Measurements from ENCODE around the gene PNLIPRP2.

PNLIPRP2 gene

DNA sequence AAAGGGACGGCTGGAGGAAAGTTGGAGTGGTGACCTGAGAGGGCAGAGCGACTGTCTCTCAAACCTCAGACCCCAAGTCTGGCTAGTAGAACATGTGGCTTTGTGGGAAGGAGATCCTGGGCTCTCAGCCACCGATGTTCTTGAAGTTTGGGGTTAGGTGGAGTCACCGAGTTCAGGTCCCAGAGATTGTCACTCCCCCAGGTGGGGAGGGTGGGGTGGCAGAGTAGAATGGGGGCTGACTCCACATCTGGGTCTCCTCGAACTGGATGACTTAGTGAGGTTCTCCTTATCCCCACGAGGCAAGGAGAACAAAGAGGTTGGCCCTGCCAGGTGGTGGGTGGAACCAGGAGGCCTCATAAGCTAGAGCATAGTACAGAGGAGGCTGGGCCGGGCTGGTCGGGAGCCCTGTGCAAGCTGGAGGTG lies 14.7 kb upstream of the PNLIPRP2 start:
- Mint-ChIP-seq H3K4me1 (no peaks in the 10 kb centered on the region), H3K4me3 (no peak overlapping the region), H3K36me3 (no peaks in the 10 kb centered on the region), H3K27ac (no peak overlapping the region), H3K9me3 (peaks cover 1 to 5% of the 10 kb centered on the region in 2 donors), H3K27me3 (peaks cover 27 to 32% of the 10 kb centered on the region in 2 donors)
- no peak for DNase-seq
- ATAC-seq (replicated peaks), result no peak

- ATAC-seq (replicated peaks), result no peak
- no peak for DNase-seq
- Mint-ChIP-seq H3K27ac (no peak overlapping the region), H3K27me3 (peaks cover 27 to 32% of the 10 kb centered on the region in 2 donors), H3K9me3 (peaks cover 1 to 5% of the 10 kb centered on the region in 2 donors), H3K36me3 (no peaks in the 10 kb centered on the region), H3K4me1 (no peaks in the 10 kb centered on the region), H3K4me3 (no peak overlapping the region)
Observed at GRCh38 chr10:116607336-116607735, 13.4 kb upstream of the PNLIPRP2 start.

DNA sequence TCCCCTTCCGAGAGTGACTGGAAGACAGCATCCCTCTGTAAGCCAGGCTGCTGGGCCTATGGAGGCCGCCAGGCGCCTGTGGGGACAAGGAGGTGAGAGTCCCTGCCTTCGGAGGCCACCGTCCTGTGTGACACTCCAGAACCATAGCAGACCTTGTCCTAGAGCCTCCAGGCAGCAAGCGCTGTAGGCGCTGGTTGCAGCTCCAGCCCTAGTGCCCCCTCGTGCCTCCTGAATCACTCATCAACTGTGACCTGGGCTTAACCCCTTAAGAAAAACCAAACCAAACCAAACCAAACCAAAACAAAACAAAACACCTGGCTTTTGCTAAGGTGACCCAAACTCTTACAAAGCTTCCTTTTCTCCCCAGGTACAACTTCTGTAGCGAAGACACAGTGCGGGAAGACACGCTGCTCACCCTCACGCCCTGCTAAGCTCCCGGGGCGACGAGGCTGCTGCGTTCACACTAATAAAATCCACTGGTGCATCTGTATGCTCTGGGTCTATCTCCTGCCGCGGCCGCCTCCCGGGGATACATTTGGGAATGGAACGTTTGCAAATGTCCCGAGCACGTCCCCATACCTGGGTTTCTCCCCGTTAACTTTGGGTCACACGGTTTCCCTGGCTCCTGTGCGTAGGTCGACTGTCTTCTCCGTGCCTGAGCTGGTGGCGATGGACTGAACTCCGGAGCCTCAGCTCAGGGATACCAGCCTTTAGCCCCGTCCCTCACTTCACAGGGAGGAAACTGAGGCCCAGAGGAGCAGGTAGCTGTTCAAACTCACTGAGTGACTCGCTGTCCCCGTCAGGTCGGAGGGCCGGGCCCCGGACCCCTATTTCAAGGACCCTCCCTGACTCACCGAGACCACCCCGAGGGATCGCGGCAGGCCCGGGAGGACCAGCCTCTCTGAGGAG lies 11.8 kb upstream of the PNLIPRP2 start:
- Mint-ChIP-seq H3K4me3 (no peak overlapping the region), H3K4me1 (no peaks in the 10 kb centered on the region), H3K36me3 (no peaks in the 10 kb centered on the region), H3K27ac (no peak overlapping the region), H3K27me3 (peaks cover 27 to 32% of the 10 kb centered on the region in 2 donors), H3K9me3 (peaks cover 5% of the 10 kb centered on the region in 2 donors)
- ATAC-seq (replicated peaks) (no peak), DNase-seq (no peak)

DNA sequence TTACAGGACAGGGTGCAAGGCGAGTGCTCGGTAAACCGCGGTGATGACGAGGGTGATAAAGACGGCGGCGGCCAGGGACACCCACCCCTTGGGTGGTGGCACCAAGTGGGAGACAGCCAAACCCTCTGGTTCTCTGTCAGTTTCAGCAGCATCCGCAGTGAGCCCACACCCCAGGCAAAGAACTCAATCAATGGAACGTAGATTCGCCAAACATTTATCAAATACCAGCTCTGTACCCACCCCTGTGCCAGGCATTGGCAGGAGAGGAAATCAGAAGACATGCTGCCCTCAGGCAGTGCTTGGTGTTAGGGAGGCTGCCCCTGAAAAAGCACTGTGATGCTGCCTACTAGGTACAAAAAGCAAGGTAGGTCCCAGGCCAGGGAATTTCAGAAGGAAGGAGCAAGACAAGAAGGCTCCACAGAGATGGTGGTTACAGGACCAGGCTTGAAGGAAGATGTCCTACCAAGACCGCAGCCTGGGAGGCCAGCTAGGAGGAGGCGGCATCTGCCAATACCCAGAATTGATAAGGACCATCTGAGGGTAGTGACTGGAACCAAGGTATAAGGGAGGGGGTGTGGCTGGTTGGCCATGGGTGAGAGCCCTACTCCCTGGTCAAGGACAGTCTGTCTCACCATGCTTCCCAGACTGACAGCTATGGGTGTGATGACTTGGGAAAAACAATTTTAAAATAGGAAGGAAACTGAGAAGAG lies 10.2 kb upstream of the PNLIPRP2 start:
- no peak overlapping the region for H3K4me3 Mint-ChIP-seq
- peaks cover 5% of the 10 kb centered on the region in 2 donors for H3K9me3 Mint-ChIP-seq
- H3K27ac Mint-ChIP-seq, result no peak overlapping the region
- no peaks in the 10 kb centered on the region for H3K36me3 Mint-ChIP-seq
- H3K27me3 Mint-ChIP-seq, result peaks cover 24 to 31% of the 10 kb centered on the region in 2 donors
- DNase-seq, result no peak
- no peak for ATAC-seq (replicated peaks)
- H3K4me1 Mint-ChIP-seq, result no peaks in the 10 kb centered on the region

DNA sequence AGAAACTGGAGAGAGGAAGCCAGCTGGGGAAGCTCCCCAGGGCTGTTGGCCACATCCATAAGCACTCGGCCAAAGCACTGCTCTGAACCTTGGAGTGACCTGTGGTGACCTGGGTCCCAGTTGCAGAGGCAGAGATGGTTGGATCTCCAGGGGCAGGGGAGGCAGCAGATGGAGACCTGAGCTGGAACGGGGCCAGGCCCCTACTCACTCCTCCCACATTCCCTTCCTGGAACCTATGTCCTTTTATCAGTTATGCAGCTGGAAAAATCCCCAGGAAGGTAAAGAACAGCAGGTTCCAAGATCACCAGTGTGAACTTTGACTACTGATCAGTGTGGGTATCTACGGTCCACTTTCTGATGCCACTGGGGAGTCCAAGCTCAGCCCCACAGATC lies 9.6 kb upstream of the PNLIPRP2 start:
- no peak for ATAC-seq (replicated peaks)
- H3K27me3 Mint-ChIP-seq, result peaks cover 19 to 26% of the 10 kb centered on the region in 2 donors

DNA sequence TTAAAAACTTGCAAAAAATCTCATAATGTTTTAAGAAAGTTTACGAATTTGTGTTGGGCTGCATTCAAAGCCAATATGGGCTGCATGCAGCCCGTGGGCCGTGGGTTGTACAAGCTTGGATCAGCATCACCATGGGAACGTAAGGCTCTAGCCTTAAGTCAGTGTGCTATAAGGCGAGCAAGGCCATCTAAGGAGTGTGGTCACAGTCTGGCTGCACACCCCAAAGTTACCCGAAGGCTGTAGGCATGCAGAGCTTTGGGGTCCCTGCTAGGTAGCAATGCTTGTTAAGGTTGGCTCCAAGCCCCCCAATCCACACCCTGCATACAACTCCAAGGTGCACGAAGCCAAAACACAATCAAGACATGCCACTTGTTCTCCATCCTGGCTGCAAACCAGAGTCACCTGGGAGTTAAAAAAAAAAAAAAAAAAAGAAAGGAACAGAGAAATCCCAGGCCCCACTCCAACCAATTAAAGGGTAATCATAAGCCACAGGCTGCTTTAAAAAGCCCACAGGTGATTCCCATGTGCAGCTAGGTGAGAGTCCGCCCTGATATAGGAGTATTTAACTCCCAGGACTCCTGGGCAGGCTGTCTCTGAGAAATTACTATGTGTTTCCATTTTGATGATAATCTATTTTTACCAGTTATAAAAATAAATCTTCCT lies 8.5 kb upstream of the PNLIPRP2 start:
- DNase-seq (no peak), ATAC-seq (replicated peaks) (no peak)
- peaks cover 19 to 23% of the 10 kb centered on the region in 2 donors for H3K27me3 Mint-ChIP-seq
- no peaks in the 10 kb centered on the region for H3K36me3 Mint-ChIP-seq
- no peak overlapping the region for H3K4me3 Mint-ChIP-seq
- no peaks in the 10 kb centered on the region for H3K4me1 Mint-ChIP-seq
- peaks cover 5% of the 10 kb centered on the region in 2 donors for H3K9me3 Mint-ChIP-seq
- no peak overlapping the region for H3K27ac Mint-ChIP-seq

More for the DNA sequence above, 9.6 kb upstream of the PNLIPRP2 start:
- Mint-ChIP-seq H3K9me3 (peaks cover 5% of the 10 kb centered on the region in 2 donors), H3K4me3 (no peak overlapping the region), H3K4me1 (no peaks in the 10 kb centered on the region), H3K36me3 (no peaks in the 10 kb centered on the region), H3K27ac (no peak overlapping the region)
- no peak for DNase-seq

GRCh38 chr10:116613471-116613870 lies 7.3 kb upstream of the PNLIPRP2 start:
- no peak for DNase-seq
- Mint-ChIP-seq H3K4me3 (no peak overlapping the region), H3K27ac (no peak overlapping the region), H3K4me1 (no peaks in the 10 kb centered on the region), H3K27me3 (peaks cover 16 to 19% of the 10 kb centered on the region in 2 donors), H3K9me3 (peaks cover 5 to 9% of the 10 kb centered on the region in 2 donors), H3K36me3 (no peaks in the 10 kb centered on the region)
- ATAC-seq (replicated peaks), result no peak

DNA sequence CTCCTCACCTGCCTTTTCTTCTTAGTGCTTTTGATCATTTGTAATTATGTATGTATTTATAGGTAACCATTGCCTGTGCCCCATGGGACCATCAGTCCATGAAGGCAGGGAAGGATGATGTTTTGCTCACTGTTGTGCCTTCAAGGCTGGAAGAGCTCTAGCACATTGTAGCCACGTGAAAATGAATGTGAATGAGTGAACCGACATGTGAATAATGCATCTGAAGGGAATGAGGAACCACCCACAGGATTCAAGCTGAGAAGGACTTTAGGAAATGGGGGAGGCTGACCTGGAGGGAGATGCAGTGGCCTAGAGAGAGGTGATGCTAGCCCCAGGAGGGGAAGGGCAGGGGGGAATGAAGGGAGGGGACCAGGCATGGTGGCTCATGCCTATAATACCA lies 6.0 kb upstream of the PNLIPRP2 start:
- H3K4me3 Mint-ChIP-seq, result no peak overlapping the region
- no peaks in the 10 kb centered on the region for H3K4me1 Mint-ChIP-seq
- peaks cover 6 to 10% of the 10 kb centered on the region in 2 donors for H3K27me3 Mint-ChIP-seq
- H3K36me3 Mint-ChIP-seq, result no peaks in the 10 kb centered on the region
- DNase-seq (no peak), ATAC-seq (replicated peaks) (no peak)
- peaks cover 5 to 9% of the 10 kb centered on the region in 2 donors for H3K9me3 Mint-ChIP-seq
- no peak overlapping the region for H3K27ac Mint-ChIP-seq

DNA sequence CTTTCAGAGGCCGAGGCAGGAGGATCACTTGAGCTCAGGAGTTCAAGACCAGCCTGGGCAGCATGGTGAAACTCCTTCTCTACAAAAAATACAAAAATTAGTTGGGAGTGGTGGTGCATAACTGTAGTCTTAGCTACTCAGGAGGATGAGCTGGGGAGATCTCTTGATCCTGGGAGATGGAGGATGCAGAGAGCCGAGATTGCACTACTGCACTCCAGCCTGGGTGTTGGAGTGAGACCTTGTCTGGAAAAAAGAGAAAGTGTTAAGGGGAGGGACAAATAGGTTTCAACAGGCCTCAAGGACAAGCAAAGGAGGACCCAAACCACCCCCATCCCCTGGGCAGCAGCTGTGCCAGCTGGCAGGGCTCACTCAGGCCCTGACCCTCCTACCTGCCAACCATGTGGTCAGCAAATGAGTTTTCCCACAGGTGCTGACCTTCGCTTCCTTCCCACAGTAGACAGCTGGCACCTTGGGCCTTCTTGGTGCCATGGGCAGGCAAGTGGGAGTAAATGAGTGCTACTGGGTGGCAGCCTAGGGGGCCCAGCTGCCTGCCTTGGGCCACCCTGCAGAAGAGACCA lies 5.5 kb upstream of the PNLIPRP2 start:
- Mint-ChIP-seq H3K4me3 (no peak overlapping the region), H3K27me3 (peaks cover 1 to 6% of the 10 kb centered on the region in 2 donors), H3K4me1 (no peaks in the 10 kb centered on the region), H3K36me3 (no peaks in the 10 kb centered on the region), H3K27ac (no peak overlapping the region), H3K9me3 (peaks cover 4 to 5% of the 10 kb centered on the region in 2 donors)
- no peak for ATAC-seq (replicated peaks)
- DNase-seq, result no peak

DNA sequence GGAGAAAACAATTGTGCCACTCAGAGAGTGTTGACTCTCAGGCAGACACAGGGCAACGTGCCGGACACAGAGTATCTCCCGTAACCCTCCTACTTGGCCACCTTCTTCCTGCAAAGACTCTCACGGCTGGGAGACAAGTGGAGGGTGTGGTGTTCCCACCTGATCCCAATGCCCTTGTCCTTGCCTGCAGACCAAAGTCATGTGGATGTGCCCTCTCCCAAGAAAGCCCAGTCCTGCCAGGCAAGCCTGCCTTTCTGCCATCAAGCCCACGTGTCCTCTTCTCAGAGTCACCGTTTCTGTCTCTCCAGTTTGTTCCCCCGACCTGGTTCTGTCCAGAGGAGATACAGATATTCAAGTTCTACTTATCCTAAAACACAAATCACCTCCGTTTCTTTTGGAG lies 723 bp downstream of the PNLIPRP2 start:
- H3K27me3 Mint-ChIP-seq, result peaks cover 12 to 13% of the 10 kb centered on the region in 2 donors
- no peak overlapping the region for H3K27ac Mint-ChIP-seq
- DNase-seq (no peak), ATAC-seq (replicated peaks) (no peak)
- no peaks in the 10 kb centered on the region for H3K36me3 Mint-ChIP-seq
- H3K9me3 Mint-ChIP-seq, result peaks cover 0 to 4% of the 10 kb centered on the region in 2 donors
- no peaks in the 10 kb centered on the region for H3K4me1 Mint-ChIP-seq
- no peak overlapping the region for H3K4me3 Mint-ChIP-seq

- Mint-ChIP-seq H3K27me3 (peaks cover 18% of the 10 kb centered on the region in 2 donors), H3K36me3 (no peaks in the 10 kb centered on the region), H3K4me1 (no peaks in the 10 kb centered on the region), H3K9me3 (peaks cover 0 to 4% of the 10 kb centered on the region in 2 donors), H3K4me3 (no peak overlapping the region), H3K27ac (no peak overlapping the region)
- ATAC-seq (replicated peaks) (no peak), DNase-seq (no peak)
Observed at GRCh38 chr10:116621934-116622655, 1.3 kb downstream of the PNLIPRP2 start.

GRCh38 chr10:116625845-116626244 lies 5.1 kb downstream of the PNLIPRP2 start:
- Mint-ChIP-seq H3K27me3 (peaks cover 24 to 34% of the 10 kb centered on the region in 2 donors), H3K4me1 (no peaks in the 10 kb centered on the region), H3K36me3 (no peaks in the 10 kb centered on the region), H3K27ac (no peak overlapping the region), H3K9me3 (no peaks in the 10 kb centered on the region), H3K4me3 (no peak overlapping the region)
- ATAC-seq (replicated peaks) (no peak), DNase-seq (no peak)

GRCh38 chr10:116626815-116627214 lies 6.1 kb downstream of the PNLIPRP2 start:
- H3K9me3 Mint-ChIP-seq, result no peaks in the 10 kb centered on the region
- H3K36me3 Mint-ChIP-seq, result no peaks in the 10 kb centered on the region
- H3K4me3 Mint-ChIP-seq, result no peak overlapping the region
- H3K27me3 Mint-ChIP-seq, result peaks cover 22 to 34% of the 10 kb centered on the region in 2 donors
- no peak overlapping the region for H3K27ac Mint-ChIP-seq
- DNase-seq (no peak), ATAC-seq (replicated peaks) (no peak)
- no peaks in the 10 kb centered on the region for H3K4me1 Mint-ChIP-seq

Measured in stimulated activated naive B cell treated with anti-CD40 and anti-IgM and Interleukin-4, amounts not matched to agents 10 μg/mL and 1 μg/mL and 100 μg/mL, for 72 hours (primary cell).